GM19025 (cell line): ENCODE data around the gene EIPR1.

Experiments used
- ATAC-seq: cut with Tn5 transposase; IDR thresholded peaks from one replicate; pipeline ENCODE4 v1.9.1; 2021; ENCODE audit warnings: mild to moderate bottlenecking, low read depth, moderate library complexity; ENCODE audit not compliant: unreplicated experiment

The EIPR1 gene

GRCh38 chr2:3309496-3310355, 67.9 kb downstream of the EIPR1 start:
- ATAC-seq, result no peak

- ATAC-seq, result no peak
These were observed 69.7 kb downstream of the EIPR1 start for GRCh38 chr2:3307901-3308300.

- no peak for ATAC-seq
These were observed 70.4 kb downstream of the EIPR1 start for GRCh38 chr2:3307236-3307635.

GRCh38 chr2:3305952-3306351, 71.7 kb downstream of the EIPR1 start:
- no peak for ATAC-seq

- no peak for ATAC-seq
These were observed 72.2 kb downstream of the EIPR1 start for GRCh38 chr2:3305431-3305830.

- peak; percentile 97 for ATAC-seq
These were observed 73.8 kb downstream of the EIPR1 start for GRCh38 chr2:3303583-3304406.

- ATAC-seq, result peak; percentile 12
These were observed 74.7 kb downstream of the EIPR1 start for GRCh38 chr2:3302751-3303582.

- ATAC-seq, result no peak
These were observed 75.2 kb downstream of the EIPR1 start for GRCh38 chr2:3302421-3302750.

GRCh38 chr2:3301001-3301400, 76.6 kb downstream of the EIPR1 start:
- ATAC-seq, result no peak

GRCh38 chr2:3300224-3300995, 77.2 kb downstream of the EIPR1 start:
- ATAC-seq, result no peak

GRCh38 chr2:3299703-3300102, 77.9 kb downstream of the EIPR1 start:
- no peak for ATAC-seq

GRCh38 chr2:3299130-3299529, 78.5 kb downstream of the EIPR1 start:
- no peak for ATAC-seq

GRCh38 chr2:3298191-3298590, 79.4 kb downstream of the EIPR1 start:
- no peak for ATAC-seq

- no peak for ATAC-seq
These were observed 80.1 kb downstream of the EIPR1 start for GRCh38 chr2:3297523-3297922.

GRCh38 chr2:3296182-3296972, 81.2 kb downstream of the EIPR1 start:
- ATAC-seq, result no peak

- no peak for ATAC-seq
These were observed 83.1 kb downstream of the EIPR1 start for GRCh38 chr2:3294493-3294892.

- no peak for ATAC-seq
These were observed 83.5 kb downstream of the EIPR1 start for GRCh38 chr2:3294069-3294468.

GRCh38 chr2:3293221-3293620, 84.4 kb downstream of the EIPR1 start:
- ATAC-seq, result no peak

GRCh38 chr2:3292416-3292815, 85.2 kb downstream of the EIPR1 start:
- ATAC-seq, result no peak
